ENCODE data around the gene CADPS2. TPM values are rescaled to one million over a fixed set of nuclear protein-coding genes. Genes with fewer than 3 reads are reported as not detected.
"Not testable (repeated sequence)": the region's sequence is repeated elsewhere in the genome, so short reads cannot be mapped to it uniquely, and the experiment has no call there.

The CADPS2 gene
- total RNA-seq, 1 donor from 2014 or later = 12.0 TPM

DNA sequence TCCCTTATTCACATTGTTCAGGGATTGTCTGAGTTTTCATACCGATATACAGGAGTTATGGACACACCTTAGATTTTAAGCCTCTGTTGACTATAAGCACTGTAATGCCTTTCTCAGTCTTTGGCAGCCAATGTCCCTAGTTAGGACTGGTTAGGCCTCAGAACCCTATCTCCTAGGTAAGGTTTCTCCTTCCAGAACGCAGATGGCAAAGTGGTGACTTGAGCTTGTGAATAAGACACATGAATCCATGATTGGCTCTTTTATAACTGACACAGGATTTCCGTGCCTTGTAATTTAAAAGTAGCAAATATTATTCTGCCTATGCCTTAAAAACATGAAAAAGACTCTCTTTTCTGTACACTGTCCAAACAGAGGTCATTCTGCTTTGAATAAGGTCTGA is 171.1 kb downstream of the CADPS2 start:
- no peak for DNase-seq (ENCODE audit: low spot score)

DNA sequence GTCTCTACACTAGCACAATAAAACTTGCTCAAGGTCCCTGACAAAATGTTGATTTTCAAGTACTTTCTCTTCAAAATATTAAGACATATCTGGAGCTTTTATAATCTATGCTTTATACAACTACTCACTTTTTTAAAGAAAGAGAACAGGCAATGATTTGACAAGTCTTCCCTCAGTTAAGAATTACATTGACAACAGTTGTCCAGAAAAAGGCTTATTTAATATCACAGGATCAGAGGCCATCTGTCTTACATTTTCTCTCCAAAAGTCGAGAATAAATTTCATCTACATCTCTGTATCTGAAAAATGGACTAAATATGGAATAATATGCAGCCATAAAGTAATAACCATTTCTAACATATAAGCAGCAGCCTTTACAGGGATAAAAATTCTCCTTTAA is 175.3 kb downstream of the CADPS2 start:
- no peak for DNase-seq (ENCODE audit: low spot score)

DNA sequence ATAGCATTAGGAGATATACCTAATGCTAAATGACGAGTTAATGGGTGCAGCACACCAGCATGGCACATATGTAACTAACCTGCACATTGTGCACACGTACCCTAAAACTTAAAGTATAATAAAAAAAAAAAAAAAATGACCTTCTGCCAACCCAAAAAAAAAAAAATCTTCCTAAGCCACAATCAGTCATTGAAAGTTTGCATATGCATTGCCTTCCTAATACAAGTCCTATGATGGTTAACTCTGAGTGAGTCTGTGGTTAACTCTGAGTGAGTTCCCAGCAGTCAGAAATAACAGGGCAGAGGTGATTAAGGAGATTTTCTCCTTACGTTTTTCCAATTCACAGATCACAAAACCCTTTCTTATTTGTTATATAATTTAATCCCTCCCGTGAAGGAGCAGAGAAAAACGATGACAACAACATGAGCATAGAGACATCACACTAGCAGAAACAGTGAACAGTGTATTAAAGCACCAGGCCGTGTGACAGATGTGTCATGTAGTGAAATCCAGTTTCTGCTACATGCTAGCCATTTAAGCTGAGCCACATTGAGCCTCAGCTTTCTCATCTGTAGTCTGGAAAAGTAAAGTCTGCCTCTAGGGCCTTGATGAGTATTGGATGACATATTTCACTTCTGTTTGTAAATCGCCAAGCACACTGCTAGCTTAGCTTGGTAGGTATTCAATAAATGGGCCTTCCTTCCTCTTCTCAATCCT is 176.2 kb downstream of the CADPS2 start:
- DNase-seq (ENCODE audit: low spot score) = no peak

DNA sequence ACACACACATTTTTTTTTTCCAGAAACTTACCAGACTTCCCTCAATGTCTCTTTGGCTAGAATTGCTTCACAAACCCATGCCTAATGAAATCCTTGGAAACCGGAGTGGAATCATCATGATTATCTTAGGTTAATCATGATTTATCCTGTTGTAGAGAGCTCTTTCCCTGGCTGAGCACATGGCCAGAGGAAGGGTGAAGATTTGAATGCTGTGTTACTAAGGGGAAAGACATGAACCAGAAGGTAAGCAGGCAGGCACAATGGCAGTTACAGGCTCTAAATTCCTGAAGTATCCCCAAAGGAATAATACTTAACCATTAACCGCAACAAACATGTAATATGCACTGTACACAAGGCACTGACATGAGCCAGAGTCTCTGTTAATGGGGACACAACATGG is 179.4 kb downstream of the CADPS2 start:
- DNase-seq (ENCODE audit: low spot score) = no peak

DNA sequence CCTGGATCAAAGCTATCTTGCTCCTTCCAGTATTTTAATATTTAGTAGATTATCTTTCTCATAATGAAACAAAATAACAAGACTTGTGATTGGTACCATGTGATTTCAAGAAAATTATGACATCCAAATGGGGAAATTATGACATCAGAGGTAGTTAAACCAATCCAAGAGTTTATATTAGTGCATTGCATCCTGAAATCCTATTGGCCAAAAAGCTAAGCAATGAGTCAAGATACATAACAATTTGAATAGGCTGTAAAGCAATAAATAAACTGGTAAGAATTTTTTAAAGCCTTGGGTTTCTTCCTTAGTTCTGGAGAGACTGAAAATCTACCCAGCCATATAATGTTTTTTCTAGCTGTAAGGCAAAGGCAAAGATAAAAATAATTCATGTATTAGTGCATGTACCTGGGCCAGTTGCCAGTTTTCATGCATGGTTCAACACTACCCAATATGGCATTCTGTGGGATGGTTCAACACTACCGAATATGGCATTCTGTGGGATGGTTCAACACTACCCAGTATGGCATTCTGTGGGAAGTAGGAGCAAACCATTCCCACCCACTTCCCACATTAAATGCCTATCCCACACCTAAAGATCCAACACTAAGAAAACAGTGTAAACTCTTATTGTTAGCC is 183.3 kb downstream of the CADPS2 start, which contains the start of gene RNF148:
Gene RNF148, minus strand, starts transcription at position 51 of the 639 bp plus-strand sequence. CDS start 172 bp downstream, outside the sequence.
- DNase-seq (ENCODE audit: low spot score) = no peak

DNA sequence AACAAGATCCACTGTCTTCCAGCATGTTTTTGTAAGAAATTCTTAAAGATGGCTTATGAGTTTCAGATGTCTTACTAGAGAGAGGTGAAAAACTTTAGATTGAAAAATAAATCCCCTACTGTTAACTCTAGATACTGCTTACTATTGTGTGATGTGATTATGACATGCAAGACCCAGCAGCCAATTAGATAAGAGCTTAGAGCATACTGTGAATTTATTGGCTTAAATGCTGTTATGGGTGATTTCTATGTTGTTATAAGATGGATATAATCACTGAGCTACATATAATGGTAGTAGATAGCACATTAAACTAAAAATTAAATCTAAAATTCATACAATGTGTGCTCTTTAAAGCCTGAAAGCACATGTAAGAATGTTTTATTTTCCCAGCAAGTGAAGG is 187.2 kb downstream of the CADPS2 start, which contains the start of gene RNF133:
Gene RNF133, minus strand, starts transcription at position 101 of the 400 bp plus-strand sequence. CDS start 199 bp downstream, outside the sequence.
- no peak for DNase-seq (ENCODE audit: low spot score)

DNA sequence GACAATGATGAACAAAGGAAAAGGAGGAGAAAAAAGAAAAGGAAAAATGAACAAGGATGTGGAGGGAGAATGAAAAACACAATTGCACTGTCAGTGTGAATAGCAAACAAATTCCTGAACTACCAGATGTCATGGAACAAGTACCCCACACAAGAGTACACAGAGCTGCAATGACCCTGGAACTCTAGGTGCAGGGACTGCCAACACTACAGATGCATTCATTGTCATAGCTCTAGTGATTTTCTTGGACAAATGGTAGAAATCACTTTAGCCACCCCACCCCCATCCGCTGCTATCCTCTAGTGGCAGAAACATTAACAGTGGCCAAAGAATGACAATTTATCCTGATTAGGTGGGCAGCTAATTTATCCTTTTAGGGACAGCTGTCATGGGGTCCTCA is 190.4 kb downstream of the CADPS2 start:
- no peak for DNase-seq (ENCODE audit: low spot score)

DNA sequence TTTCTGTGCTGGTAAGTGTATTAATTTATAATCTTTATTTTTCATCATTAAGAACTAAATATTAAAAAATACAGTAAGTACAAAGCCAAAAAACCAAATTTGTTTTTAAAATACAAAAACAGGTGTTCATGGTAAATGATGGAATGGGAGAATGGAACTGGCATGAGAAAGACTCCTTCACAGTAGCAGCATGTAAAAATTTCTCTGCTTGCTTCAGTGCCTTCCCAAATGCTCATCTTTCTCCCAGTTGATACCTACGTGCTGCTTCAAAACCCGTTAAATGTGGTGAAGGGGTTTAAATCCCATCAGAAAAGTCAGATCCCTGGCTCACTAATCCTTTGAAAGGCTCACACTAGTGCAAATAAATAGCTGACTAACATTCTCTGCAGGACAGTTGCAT is 191.6 kb downstream of the CADPS2 start:
- DNase-seq (ENCODE audit: low spot score) = no peak

DNA sequence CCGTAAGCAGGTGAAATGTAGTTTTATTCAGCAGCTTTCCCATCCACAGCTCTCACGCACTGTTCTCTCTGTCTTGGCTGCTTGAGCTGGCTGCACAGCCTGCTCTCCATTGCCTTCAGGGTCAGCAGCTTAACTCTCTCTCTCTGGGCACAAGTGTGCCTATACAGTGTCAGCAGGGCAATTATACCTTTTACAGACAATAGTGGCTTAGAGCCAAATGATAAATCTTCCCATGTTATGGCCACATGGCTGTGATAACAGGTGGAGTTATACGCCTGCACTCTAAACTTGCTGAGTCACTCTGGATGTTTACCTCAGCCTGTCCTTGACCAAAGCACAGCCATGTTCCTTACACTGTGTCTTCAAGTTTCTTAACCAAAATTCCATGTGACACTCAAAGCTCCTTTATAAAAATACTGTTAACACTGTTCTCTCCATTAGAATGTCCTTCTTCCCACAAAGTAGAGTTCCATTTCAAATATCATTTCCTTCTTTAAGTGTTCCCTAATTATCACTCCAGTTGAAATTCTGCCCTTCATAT is 193.4 kb downstream of the CADPS2 start:
- DNase-seq (ENCODE audit: low spot score) = no peak

DNA sequence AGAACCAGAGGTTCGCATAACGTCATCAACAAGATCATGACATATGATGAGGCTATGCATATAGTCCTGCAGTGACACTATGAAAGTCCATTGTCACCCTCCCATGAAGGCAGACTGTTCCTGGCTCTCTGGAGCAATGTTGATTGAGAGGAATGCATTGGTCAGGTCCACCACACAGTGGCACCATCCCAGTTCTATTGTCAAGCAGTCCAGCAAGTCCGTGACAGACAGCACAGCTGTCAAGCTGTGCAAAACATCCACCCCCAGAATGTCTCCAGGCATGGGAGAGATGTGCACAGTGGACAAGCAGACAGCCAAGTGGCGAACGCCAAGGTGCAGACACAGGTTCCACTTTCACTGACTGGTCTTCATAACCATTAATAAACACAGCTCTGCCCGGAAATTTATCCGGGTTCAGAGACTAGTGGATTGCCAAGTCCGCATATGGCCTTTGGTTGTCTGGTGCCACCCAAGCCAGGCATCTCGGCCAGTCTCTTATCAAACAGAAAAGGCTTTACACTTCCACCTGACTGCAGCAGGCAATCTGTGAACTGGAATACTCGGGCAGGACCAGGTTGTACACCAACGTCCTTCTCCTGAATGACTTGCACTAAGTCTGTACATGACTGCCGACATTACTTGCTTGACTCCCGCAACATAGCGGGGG is 194.6 kb downstream of the CADPS2 start:
- DNase-seq (ENCODE audit: low spot score) = no peak

DNA sequence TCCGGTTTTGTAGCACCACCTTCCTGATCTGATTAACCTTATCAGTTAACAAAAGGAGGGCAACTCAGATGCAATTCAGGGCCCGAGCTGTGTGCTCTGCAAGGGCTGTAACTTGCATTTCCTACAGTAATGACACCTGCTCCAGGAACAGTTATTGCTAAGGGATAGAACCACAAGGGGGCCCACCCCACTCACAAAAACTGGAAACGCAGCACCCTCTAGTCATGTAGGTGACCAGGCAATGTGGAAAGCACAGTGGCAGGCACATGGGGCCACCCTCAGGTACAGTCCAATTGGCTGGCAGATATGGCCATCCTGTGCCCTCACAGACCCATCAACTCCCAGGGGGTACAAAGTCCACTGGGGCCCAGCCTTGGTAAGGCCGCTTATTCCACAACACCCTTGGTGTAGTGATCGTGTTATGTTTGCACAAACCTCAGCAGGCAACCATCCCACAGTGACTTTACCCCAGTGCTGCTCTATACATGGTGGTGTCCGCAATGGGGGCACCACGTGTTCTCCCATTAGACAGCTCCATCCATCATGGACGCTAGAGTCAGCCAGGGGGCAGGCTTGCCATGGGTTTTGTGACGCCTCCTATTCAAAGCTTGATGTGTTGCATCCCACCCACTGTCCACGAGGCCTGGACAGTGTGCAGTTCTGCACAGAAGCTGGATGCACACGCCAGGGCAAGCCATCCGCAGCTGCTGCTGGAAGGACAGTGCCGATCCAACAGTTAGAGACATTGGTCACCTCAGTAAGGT is 196.7 kb downstream of the CADPS2 start:
- DNase-seq (ENCODE audit: low spot score) = no peak

DNA sequence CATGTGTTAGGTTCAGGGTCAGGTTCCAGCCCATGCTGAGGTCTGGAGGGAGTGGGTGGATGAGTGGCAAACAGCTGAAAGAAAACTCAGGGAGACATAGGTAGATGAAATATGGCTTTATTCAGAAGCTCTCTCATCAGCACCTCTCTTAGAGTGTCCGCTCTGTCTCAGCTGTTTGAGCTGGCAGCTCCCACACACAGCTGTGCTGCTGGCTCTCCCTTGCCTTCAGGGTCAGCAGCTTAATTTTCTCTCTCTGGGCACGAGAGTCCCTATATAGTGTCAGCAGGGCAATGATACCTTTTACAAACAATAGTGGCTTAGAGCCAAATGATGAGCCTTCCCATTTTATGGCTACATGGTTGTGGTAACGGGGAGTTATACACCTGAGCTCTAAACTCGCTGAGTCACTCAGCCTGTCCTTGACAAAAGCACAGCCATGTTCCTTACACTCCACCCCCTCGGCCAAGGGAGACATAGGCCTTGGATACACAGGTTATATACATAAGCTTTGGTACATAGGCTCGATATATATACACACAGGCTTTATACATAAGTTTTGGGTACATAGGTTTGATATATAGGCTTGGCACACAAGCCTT is 197.8 kb downstream of the CADPS2 start:
- DNase-seq (ENCODE audit: low spot score) = no peak

DNA sequence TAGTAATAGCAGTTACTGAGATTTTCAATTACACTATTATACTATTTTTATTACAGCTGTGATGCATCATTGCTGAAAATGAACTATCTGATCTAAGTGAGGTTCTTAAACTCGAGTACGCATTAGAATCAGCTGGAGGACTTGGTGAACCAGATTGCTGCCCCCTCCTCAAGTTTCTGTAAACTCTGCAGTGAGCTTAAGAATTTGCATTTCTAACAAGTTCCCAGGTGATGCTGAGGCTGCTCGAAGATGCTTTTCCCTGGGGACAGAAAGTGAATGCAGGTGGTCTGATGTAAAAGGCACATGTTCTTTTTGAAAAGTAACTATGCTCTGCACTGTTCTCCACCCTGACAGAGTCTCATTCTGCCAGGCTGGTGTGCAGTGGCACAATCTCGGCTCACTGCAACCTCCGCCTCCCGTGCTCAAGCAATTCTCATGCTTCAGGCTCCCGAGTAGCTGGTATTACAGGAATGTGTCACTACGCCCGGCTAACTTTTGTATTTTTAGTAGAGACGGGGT is 199.8 kb downstream of the CADPS2 start:
- no peak for DNase-seq (ENCODE audit: low spot score)

DNA sequence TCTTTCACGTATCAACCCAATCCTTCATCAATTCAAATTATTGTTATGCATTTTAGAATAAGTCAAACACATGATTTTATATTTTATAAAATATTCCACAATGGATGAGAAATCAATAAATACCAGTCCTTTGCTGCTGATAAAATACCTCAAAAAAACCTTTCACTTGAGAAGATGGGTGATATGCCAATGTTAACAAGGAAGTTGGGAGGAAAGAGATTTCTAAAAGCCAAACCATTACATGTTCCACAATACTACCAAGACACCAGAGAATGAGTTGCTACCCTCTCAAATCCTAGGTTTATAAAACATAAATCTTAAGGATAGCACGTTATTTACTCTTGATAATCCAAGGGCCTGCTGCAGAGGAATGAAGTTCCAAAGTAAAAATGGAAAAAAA is 201.8 kb downstream of the CADPS2 start:
- DNase-seq (ENCODE audit: low spot score) = no peak

DNA sequence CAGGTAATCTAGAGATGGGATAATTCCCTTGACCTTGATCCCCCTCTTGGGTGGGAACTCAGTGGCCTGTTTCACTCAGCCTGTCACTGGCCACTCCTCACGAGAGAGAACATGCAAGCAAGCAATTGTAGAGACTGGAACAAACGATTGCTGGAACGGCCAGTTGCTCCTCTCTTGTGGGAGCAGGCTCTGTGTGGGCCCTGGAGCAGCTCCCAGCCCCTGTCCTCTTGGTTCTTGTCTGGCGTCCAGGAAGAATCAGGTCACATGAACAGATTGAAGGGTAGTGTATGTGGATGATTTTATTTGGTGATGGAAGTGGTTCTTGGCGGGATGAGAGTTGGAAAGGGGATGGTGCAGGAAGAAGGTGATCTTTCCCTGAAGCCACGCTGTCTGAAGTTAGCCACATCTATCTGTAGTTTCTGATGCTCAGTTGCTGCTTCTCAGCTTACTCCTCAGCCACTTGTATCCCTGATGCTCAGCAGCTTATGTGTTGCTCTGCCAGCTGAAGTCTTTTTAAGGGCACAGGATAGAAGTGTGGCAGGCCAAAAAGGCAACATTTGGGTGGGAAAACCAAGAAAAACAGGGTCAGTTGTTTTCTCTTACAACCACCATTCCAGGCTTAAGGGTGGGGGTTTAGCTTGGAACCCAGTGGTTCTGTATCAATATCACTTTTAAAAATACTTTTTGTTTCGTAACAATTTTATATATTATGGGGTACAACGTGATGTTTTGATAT is 203.3 kb downstream of the CADPS2 start:
- DNase-seq (ENCODE audit: low spot score) = no peak

DNA sequence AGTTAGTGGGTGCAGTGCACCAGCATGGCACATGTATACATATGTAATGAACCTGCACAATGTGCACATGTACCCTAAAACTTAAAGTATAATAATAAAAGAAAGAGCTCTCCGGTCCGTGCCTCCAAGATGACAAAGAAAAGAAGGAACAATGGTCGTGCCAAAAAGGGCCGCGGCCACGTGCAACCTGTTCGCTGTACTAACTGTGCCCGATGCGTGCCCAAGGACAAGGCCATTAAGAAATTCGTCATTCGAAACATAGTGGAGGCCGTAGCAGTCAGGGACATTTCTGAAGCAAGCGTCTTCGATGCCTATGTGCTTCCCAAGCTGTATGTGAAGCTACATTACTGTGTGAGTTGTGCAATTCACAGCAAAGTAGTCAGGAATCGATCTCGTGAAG is 205.1 kb downstream of the CADPS2 start:
- DNase-seq (ENCODE audit: low spot score) = not testable (repeated sequence)

DNA sequence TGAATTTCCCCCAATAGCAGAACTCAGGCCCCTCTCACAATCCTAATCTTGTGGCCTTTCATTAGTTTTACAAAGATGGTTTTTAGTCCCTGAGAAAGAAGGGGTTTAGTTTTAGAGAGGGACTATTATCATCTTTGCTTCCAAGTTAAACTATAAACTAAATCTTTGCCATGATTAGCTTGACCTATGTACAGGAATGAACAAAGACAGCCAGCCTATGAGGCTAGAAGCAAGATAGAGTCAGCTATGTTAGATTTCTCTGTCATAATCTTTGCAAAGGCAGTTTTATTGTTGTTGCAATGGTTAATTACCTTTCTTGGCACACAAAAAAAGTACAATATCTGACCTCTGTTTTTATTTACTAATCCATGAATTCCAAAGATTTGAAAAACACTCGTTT is 206.4 kb downstream of the CADPS2 start:
- DNase-seq (ENCODE audit: low spot score) = no peak

DNA sequence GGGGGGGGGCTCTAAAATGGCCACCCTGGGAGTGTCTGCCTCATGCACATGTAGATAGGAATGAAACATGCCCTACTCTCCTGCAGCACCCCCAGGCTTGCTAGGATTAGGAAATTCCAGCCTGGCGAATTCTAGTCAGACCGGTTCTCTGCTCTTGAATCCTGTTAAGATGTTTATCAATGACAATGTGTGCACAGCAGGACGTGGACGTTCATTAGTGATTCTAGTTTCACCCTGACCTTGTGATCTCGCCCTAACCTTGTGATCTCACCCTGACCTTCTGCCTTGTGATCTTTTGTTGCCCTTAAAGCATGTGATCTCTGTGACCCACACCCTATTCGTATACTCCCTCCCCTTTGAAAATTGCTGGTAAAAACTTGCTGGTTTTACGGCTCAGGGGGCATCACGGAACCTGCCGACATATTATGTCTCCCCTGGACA is 207.0 kb downstream of the CADPS2 start:
- not testable (repeated sequence) for DNase-seq (ENCODE audit: low spot score)

DNA sequence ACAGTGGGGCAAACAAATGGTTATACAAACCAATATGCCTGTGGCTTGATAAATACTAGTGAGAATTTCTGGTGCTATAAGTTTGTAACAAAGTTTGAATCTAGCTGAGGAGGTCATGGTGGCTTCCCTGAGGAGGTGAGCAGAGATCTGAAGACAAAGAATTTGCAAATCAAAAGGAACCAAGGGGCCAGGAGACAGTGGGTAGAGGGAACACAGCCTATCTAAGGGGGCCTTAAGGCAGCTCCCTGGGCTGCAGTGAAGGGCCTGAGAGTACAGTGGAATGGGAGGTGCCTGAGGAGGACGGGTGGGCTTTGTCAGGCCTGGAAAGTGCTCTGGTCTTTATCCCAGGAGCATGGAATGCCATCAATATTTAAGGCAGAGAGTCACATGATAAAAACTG is 209.1 kb downstream of the CADPS2 start:
- DNase-seq (ENCODE audit: low spot score) = no peak

DNA sequence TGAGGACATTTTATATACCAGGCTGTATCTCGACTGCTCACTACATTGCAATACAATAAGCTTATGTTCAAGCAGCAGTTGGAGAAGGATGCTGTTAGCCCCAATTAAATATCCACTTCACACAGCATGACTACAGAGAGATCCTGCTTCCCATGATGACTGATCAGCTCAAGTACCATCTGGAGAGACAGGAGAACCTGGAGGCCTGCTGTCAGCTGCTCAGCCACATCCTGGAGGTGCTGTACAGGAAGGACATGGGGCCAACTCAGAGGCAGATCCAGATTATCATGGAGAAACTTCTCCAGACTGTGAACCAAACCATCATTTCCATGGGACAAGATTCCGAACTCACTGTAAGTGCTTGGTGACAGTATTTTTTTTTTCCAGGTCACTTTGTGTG is 209.8 kb downstream of the CADPS2 start:
- DNase-seq (ENCODE audit: low spot score) = no peak

Measured in umbilical cord (tissue), 2 donors.